GM19324 (cell line): ENCODE measurements around the gene DPP10.

ENCODE experiments used
- ATAC-seq: cut with Tn5 transposase; IDR thresholded peaks from one replicate; pipeline ENCODE4 v1.9.1; 2021; ENCODE audit warnings: mild to moderate bottlenecking, moderate library complexity; ENCODE audit not compliant: unreplicated experiment, low FRiP score

The DPP10 gene

DNA sequence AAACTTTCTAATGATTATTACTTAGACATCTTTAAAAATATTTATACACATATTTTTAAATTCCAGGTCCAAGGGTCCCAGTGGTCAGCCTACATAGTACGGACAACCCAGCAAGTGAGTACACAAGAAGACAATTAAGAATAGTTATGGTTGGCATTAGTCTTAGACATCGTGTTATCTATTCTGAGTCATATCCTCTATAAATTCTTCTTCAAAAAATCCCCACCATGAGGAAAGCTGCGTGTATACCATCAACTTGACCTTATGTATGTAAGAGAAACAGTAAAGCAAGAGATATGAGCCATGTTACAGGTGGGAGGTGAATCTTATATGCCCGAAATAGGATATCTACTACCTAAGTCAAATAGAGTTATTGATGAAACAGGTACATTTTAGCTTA, 1339.8 kb downstream of the DPP10 start:
- ATAC-seq = no peak

DNA sequence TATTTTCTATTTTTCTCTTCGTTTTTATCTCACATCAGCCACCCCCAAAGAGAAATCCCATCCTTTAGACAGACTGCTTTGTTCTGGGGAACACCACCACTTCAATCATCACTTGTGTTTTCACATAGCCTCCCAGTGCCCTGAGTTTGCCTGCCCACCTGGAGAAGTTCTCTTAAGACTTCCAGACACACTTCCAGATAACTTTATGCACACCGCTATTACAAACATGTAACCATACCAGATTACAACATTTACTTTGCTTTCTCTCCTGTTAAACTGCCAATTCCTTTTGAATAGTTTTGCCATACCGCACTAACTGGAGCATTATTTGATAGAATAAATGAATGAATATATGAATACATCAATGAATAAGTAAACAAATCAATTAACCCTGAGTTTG, 1353.6 kb downstream of the DPP10 start:
- ATAC-seq = no peak

DNA sequence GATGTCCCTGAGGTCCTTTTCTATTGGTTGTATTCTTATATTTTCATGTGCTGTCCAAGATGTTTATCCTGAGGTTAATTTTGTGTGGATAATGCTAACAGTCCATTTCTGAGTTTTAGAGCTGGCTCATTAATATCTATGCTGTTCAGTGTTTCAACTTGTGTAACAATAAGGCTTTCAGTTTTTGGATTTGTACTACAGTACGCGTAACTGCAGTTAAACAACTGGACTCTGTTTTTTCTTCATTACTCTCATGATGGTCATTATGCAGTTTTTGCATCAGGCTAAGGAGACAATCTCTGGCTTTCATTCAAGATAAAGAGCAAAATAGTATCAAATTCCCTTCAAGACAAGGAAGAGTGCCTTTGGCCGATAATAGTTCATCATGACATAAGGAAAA, 1364.8 kb downstream of the DPP10 start:
- ATAC-seq = no peak

DNA sequence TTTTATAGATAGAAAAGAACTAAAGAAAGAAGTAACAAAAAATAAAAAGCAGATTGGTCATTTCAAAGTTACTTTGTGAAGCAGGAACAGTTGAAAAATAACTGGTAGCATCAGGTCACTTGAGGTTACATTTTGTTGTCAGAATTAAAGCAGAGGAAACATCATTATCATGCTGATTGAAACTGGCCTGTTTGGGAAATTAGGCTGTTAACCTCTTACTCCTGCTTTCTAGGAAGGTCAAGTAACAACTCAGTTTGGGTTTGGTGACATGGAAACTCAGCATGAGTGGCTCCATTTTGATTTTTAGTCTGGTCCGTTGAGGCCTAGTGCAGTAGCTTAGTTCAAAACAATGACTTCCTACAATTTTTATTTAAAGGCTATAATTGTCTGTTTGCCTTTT, 1383.5 kb downstream of the DPP10 start:
- no peak for ATAC-seq

DNA sequence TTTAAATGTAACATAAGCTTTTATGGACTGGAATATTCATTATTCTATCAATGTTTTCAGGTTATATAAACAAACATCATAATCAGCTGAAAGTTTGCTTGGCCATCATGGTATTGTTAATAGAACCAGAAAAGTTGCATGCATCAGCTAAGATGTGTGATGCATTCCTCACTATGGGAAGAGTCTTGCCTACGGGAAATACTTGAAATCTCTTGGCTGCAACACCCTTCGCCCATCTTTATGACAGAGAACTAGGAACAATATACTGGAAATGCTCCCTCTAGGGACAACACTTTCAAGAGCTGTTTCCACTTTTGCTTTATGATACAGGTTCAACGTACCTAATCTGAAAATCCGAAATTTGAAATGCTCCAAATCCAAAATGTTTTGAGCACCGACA, 1390.8 kb downstream of the DPP10 start:
- ATAC-seq = no peak

DNA sequence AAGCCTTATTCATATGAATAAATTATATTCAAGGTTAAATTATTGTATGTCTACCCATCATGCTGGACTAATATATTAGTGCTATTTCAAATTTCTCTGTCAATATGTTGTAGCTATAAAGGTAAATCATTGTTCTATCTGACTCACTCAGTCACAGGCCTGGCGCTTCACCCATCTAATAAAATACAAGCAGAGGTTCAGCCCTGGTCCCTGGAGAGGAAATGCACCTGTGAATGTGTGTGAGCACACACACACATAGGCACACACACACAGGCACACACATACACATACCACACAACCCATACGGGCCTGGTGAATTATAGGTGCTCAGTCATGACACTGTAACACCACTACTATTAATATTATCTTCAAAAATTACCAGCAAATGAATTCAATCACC, 1396.1 kb downstream of the DPP10 start:
- no peak for ATAC-seq

DNA sequence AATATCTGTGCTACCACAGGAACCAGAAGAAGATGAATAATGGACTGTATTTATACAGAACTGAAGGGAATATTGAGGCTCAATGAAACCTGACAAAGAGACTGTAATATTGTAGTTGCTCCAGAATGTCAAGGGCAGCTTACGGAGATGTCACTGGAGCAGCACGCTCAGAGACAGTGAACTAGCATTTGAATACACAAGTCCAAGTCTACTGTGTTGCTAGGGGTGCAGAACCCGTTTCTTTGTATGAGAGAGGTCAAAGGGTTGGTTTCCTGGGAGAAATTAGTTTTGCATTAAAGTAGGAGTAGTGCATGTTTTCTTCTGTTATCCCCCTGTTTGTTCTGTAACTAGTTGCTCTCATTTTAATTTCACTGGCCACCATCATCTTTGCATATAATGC, 1399.9 kb downstream of the DPP10 start:
- no peak for ATAC-seq

DNA sequence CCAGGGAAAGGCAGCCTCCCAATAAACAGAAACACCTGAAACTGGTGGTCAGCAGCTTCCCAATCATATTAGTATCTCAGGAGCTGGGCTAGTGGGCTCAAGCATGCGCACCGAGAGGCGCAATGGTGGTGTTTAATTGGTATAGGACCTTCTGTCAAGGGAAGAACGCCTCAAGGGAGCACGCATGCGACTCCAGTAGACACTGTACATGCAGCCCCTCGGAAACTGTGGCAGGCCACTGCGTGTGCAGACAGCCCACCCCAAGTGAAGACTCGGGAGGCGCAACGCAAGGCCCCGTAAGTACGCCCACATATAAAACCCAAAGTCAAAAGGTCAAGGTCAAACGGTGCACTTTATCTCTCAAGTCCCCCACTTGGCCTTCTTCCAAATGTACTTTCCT, 1405.8 kb downstream of the DPP10 start:
- ATAC-seq = no peak

DNA sequence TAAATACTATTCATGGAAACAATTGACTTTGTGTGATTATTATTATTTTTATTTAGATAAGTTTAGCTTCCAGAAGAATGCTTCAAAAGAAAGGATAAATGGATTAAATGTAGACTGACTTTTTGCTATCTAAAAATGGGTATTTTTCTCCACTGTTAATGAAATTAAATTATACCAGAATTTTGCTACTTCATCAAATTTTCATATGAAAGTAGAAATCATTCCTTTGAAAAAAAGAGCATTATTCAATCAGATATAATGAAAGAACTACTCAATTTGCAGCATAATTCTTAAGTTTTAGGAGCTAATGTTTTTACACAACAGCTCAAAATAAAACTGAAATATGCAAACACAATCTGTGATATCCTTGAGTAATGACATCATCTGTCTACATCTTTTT, 1424.6 kb downstream of the DPP10 start:
- ATAC-seq = no peak

DNA sequence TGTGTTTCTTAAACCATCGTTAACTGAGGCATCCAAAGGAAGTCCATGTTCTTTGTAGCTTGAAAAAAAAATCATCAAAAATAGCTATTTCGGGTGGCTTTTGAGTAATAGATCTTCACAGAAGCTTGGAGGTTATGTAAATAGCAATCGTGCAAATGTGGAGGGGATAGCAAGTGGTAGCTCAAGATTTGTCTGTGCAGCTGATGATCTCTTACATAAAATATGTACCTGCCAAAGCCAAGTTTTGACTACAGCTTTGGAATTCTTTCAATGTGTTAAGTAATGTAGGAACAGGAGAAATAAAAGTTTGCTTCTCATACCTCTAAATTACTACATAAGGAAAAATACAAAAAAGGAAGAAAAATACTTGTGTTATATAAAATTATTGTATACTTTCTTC, 1432.0 kb downstream of the DPP10 start:
- ATAC-seq = no peak

DNA sequence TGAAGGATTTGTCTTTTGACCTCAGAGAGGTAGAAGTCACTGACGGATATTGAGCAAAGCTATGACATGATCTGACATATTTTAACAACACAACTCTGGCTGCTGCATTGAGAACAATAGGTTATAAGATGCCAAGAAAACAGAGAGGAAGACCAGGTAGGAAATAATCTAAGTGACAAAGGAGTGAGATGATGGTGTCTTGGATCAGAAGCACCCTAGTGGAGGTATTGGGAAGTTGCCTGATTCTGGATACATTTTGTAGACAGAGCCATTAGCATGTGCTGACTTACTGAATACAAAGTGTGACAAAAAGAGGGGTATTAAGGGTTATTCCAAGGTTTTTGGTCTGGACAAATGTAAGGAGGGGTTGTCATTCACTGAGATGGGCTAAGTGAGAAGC, 1438.1 kb downstream of the DPP10 start:
- ATAC-seq = no peak

DNA sequence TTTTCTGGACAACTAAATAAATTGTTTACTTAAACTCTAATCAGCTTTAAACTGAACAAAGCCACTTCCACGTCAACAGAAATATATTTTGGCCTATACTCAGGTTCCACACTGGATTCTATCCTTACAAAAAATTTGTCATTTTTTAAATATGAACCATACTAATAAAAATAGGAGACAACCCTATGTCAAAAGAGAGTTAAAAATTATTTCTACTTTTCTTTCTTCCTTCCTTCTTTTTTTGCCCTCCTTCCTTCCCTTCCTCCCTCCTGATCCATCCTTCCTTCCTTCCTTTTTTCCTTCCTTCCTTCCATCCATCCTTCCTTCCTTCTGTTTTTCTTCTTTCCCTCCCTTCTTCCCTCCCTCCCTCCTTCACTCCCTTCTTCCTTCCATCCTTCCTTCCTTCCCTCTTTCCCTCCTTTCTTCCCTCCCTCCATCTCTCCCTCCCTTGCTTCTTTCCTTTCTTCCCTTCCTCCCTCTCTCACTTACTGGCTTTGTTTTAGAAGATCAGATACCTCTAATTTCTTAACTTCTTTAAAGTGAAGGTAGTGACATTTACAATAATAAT, 1444.9 kb downstream of the DPP10 start:
- ATAC-seq = no peak
